Memory B cell (primary cell): ENCODE results near the gene CD58.

Experiments used
- ATAC-seq: fragments of 150-1000 bp; cut with Tn5 transposase; 2 replicates; pipeline ENCODE4 v1.10.0; 2021; ENCODE audit warnings: low read depth, mild to moderate bottlenecking, moderate library complexity
- DNase-seq, 2 donors: peaks; one replicate each; pipeline ENCODE4 v3.0.0; 2022; ENCODE audit warnings: low spot score in 2 of 2
- H3K27ac Mint-ChIP-seq: one replicate; pipeline ENCODE4 v1.8.0; 2022; ENCODE audit warnings: mild to moderate bottlenecking, moderate library complexity, mixed read lengths
- H3K27me3 Mint-ChIP-seq: one replicate; pipeline ENCODE4 v1.8.0; 2022; ENCODE audit warnings: mixed read lengths
- H3K36me3 Mint-ChIP-seq: one replicate; pipeline ENCODE4 v1.8.0; 2022; ENCODE audit warnings: mild to moderate bottlenecking, mixed read lengths
- H3K4me1 Mint-ChIP-seq: one replicate; pipeline ENCODE4 v1.8.0; 2022; ENCODE audit warnings: mixed read lengths
- H3K4me3 Mint-ChIP-seq: one replicate; pipeline ENCODE4 v1.8.0; 2022; ENCODE audit warnings: mild to moderate bottlenecking, moderate library complexity, mixed read lengths
- H3K9me3 Mint-ChIP-seq: one replicate; pipeline ENCODE4 v1.8.0; 2022; ENCODE audit warnings: mixed read lengths

CD58 gene

GRCh38 chr1:116466810-116467557, 103.8 kb downstream of the CD58 start:
- Mint-ChIP-seq H3K4me1 (no peaks in the 10 kb centered on the region), H3K27me3 (peaks cover 7% of the 10 kb centered on the region), H3K9me3 (no peaks in the 10 kb centered on the region), H3K27ac (no peak overlapping the region), H3K36me3 (no peaks in the 10 kb centered on the region), H3K4me3 (no peak overlapping the region)
- ATAC-seq (no peak), DNase-seq (no peak)

DNA sequence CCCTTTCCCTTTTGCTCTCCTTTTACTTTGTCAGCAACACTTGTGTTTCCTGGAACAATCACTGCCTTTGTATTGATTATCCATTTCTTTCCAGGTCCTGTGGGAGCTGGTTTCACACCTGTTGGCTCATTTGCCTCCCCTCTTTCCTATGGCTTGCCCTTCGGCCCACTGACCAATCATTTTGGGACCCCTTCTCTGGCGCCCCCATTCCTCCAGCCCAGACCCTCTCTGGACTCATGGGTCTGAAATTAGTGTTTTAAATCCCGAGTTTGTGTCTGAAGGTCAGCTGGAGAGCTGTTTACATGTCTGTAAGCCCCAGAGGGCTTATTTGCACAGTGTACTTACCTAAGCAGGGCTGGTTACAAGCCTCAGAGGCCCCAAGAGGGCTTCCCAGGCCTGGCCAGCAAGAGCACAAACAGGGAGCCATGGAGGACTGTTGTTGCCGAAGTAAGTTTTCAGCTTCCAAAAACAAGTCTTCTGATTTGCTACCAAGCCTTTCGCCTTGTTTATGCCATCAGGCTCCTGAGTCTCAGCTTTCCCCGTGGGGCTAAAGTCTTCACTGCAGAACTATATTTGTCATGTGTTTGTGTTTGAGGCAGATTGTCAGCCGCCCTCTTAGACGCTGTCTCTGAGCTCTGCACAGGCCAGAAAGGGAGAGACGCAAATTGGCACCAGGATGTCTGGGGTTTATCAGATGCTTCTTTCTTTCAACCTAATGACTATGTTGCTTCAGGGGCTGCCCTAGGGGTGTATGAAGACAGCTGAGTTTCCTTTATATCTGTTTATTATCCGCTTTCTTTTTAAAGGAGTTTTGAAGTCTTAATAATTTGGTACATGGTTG, 104.8 kb downstream of the CD58 start:
- Mint-ChIP-seq H3K27me3 (peaks cover 7% of the 10 kb centered on the region), H3K4me1 (no peaks in the 10 kb centered on the region), H3K4me3 (no peak overlapping the region), H3K36me3 (no peaks in the 10 kb centered on the region), H3K9me3 (no peaks in the 10 kb centered on the region), H3K27ac (no peak overlapping the region)
- DNase-seq (no peak), ATAC-seq (no peak)

DNA sequence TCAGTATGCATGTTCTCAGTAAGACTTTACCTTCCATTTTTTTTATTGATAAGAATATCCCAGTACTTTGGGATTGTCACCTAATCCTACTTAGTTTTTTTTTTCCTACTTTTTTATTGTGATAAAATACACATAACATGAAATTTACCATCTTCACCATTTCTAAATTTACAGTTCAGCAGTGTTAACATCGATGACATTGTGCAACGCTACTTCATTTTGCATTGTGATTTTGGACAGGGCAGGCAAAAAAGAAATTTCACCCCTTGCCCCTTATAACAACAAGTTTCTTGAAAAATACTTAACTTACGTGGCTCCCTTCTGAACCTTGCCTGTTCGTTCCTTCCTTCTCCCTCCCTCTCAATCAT, 105.4 kb downstream of the CD58 start:
- no peaks in the 10 kb centered on the region for H3K36me3 Mint-ChIP-seq
- DNase-seq, result no peak
- H3K27me3 Mint-ChIP-seq, result peaks cover 7% of the 10 kb centered on the region
- no peaks in the 10 kb centered on the region for H3K9me3 Mint-ChIP-seq
- H3K4me3 Mint-ChIP-seq, result no peak overlapping the region
- H3K27ac Mint-ChIP-seq, result no peak overlapping the region
- H3K4me1 Mint-ChIP-seq, result no peaks in the 10 kb centered on the region
- no peak for ATAC-seq
